Glomerular endothelial cell (primary cell): ENCODE data around the gene NPR2. TPM values are rescaled to one million over a fixed set of nuclear protein-coding genes. Genes with fewer than 3 reads are reported as not detected.

Experiments used
- DNase-seq: peaks from one replicate; pipeline ENCODE4 v3.0.0-alpha.2; 2011; ENCODE audit warnings: low read depth, low spot score; ENCODE audit errors: extremely low read depth
- total RNA-seq: library from RNA; depleted of rRNA; stranded (reverse); fragments of >200 nt; gene quantifications from 2 replicates; pipeline ENCODE4 v1.2.3, GENCODE V29; 2015

Gene NPR2
- total RNA-seq, 1 donor from 2014 or later: 16.6 TPM

DNA sequence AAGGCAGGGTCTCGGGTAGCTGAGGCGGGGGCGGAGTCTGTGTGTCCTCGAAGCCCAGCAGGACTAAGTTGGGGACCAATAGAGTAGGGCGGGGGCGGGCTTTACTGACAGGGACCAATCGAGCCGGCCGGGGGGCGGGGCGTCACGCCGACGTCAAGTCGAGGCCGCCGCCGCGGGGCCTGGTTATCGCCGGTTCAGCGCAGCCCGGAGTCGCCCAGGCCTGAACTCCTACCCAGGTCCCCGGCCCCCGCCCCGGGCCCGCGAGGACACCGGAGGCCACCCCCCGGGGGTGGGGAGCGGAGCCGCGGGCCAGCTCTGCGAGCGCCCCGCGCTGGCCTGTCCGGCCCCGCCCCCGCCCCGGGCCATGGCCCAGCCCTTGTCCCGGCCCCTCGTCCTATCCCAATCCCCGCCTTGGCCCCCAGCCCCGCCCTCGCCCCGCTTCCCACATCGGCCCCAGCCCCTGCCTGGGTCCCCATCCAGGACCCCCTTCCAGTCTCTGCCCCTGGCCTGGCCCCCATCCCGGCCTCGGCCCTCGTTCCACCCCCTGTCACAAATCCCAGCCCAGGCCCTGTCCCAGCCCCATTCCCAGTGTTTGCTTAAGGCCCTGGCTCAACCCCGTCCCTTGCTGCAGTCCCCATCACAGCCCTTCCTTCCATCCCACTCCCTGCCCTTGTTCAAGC, 37.8 kb downstream of the NPR2 start, which contains the start of gene TMEM8B:
TMEM8B (plus strand) TSS at position 145 of the 680 bp plus-strand sequence; CDS start at position 365, 220 bp downstream.
- DNase-seq: no peak

DNA sequence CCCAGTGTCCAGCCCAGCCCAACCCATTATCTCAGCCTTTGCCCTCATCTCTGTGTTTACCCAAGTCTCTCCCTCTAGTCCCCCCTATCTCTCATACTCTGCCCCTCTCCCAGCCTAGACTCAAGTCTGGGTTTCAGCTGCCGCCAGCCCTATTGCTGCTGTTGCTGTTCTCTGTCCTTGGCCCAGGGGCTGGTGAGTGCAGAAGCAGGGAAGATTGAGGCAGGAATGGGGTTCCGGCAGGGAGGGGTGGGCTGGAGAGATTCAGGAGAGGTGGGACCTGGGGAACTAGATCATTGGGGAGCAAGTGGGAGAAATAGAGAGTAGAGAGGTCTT, 38.3 kb downstream of the NPR2 start:
- no peak for DNase-seq

DNA sequence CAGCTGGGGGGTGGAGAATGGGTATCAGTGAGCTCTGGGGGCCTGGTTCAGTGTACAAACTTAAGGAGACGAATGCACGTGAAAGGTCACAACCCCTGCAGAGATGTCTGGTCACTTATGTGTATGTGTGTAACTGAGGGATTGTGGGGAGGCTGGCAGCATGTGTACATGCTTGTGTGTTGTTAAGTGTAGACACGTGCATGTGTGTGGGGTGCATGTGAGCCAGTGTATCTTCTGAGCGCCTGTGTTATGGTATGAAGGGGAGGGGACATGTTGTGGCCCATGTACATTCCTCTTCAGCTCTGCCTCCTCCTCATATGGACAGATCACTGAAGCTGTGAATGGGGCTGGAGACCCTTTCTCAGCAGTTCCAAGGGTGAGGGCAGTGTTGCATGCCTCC, 39.6 kb downstream of the NPR2 start:
- DNase-seq: no peak

DNA sequence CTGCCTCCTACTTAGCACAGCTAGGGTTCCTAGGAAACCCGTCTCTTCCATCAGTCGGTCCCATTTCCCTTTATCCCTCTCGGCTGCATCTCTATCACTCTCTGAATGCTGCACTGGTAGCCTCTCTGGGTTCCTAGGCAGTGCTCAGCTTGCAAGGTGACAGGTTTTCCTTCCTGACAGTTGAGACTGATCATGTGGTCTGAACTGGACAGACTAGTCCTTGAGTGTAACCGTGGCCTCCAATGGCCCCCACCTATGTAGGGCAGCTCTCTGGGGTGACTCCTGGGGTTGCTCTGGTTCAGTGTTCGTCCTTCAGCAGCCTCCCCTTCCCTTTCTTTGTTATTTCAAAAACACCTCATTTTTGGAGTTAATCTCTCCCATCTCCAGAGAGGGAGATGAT, 41.4 kb downstream of the NPR2 start:
- DNase-seq: no peak

DNA sequence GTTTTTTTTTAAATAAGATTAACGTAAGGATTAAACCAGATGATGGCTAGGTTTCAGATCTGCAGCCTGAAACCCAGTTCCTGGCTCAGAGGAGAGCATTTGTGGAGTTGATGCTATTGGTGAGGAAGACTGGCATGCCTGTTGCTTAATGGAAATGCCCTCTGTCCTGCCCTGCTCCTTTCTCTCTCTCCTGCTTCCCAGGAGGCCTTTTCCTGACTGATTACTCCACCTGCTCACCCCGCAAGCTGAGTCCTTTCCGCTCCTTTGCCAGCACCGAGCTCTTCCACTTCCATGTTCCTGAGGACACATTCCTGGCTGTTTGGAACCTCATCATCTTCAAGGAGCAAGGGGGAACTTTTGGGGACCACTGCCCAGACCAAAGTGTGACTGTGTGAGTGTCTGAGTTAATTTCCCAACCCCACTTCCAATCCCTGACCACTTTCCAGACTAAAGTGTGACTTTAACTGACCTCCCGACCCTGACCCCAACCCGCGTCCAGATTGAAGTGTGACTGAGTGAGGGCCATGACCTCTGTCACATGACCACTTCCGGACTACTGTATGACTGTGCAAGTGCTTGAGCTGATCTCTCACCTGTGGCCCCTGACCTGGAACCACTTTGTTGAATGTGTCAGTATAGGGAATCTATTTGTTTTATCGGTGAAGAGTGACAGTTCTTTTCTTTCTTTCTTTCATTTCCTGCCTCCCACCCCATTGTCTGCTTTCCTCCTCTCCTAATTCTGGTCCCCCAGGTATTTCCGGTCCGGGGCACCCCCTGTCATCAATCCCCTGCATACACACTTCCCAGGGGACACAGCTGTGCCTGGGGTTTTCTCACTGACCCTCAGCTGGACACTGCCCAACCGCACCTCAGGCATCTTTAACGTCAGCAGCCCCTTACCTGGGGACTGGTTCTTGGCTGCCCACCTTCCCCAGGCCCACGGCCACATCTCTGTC, 43.1 kb downstream of the NPR2 start:
- DNase-seq: no peak

DNA sequence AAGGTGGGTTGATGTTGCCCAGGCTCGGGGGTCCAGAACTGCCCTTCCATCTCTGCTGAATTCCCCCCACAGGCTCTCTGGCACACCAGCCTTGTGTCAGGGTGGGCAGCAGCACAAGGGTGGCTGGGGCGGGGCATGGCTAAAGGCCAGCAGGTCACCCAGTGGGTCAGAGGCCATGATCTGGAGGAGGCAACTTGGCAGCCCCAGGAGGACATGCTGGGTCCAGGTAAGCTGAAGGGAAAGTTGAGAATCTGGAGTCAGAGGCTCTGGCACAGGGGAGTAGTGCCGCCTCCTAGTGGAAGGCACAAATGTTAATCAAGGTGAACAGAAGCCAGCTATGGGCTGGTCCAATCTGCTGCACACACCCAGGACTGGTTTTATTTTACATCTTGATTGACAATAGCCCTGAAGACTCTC, 43.8 kb downstream of the NPR2 start:
- no peak for DNase-seq

DNA sequence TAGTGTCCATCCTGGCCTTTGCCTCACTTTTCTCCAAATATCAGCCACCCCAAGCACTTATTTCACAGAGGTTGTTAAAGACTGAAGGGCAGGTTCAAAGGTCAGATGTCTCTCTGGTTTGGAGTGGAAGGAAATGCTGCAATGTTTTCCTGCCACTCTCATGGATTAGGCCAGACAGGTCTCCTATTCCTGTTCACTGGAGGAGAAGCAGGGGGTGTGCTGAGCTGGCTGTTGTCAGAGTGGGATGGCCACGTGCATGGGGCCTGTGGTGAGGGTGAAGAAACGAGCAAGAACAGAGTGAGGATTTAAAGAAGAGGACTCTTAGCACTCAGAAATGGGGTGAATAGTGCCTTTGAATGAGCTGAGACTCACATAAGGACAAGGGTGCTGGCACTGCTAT, 44.4 kb downstream of the NPR2 start:
- DNase-seq: no peak

DNA sequence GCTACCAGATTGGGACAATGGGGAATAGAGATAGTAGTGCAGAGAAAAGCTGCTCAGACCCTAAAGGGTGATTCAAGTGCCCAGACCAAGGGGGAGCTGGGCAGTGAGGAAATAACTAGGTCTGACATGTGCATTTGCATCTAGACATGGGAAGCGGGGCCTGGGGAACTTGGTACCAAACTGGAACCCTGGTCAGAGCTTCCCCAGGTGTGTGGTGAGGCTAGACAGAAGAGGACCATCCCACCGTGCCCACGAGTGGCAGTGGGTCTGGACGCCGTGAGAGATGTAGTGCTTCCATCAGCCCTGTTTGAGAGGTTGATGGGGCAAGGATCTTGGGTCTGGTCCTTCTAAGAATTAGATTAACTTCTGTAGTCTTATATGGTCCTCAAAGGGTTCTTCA, 45.2 kb downstream of the NPR2 start:
- no peak for DNase-seq

DNA sequence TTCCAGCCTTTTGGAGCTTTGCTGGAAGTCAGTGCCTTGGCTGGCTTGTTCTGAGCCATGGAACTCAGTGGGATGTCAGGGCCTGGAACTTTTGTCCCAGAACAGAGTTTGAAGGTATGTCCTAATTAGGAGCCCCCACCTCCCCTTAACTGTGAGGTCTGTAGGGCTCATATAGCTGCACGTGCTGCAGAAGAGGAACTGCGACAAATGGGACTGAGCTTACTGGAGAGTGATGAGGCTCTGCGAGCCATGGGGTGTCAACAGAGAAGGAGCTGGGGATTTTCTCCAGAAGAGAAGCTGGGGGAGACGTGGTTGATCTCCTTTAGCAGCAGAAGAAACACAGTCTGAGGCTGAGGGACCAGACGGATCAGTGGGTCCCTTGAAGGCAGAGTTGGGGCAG, 48.5 kb downstream of the NPR2 start:
- DNase-seq: no peak

DNA sequence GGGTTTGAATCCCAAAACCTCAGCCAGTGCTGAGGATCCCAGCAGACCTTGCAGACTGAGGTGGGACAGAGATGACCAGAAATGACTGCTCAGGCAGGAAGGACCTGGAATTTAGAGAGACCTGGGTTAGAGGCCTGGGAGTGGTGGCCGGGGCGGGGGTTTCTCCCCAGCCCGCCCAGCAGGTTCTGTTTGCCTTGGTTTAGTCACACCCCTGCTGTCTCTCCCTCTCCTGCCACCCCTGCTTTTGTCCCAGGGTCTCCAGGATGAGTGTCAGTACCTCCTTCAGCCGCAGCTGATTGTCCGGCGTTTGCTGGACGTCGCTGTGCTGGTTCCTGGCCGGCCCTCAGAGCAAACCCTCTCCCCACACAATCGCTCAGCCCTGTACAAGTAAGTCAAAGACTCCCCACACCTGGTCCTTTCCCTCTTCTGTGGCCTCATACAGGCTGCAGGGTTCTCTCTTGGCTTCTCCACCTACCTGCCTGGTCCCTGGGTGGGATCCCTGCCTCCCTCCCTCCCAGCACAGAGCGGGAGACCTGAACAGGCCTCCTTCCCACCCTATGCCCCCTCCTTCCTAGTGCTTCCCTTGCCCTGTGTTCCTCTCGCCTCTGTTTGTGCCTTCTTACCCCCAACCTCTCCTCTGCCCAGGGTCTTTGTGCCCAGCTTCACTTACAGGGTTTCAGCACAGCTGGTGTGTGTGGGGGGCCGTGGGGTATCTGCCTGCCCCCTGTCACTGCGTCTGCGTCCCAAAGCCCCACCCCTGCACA, 49.7 kb downstream of the NPR2 start:
- no peak for DNase-seq

DNA sequence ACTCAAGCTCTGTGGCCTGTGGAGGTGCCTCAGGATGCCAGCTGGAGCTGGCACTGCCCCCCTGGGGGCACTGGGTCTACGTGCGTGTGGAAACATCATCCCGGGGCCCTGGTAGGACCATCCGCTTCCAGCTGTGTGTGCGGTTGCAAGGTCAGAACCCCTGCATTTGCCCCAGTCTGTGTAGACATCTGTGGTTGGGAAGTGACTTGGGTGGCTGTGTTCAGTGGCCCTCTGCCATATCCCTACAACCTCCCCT, 50.2 kb downstream of the NPR2 start:
- no peak for DNase-seq

DNA sequence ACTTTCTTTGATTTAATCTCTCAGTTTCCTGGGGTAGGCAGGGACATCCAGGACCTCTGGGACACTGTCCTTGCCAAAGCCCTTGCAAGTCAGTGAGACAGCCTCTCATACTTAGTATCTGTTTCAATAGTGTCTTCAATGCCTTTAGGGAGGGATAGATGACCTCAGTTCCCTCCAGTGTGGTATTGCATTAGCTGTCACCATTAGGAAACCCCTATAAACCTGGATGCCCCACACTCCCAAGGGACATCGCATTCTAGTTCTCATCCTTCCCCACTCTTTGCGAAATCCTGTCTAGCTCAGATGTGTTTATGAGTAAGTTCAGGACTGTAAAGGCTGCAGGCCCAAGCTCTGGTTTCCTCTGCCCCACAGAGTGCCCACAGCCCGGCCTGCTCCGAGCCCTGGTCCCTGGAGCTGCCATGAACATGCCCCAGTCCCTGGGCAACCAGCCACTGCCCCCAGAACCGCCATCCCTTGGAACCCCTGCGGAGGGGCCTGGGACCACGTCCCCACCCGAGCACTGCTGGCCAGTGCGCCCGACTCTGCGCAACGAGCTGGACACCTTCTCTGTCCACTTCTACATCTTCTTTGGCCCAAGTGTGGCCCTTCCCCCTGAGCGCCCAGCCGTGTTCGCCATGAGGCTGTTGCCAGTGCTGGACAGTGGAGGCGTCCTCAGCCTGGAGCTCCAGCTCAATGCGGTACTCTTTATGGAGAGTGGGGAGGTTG, 50.8 kb downstream of the NPR2 start:
- no peak for DNase-seq

DNA sequence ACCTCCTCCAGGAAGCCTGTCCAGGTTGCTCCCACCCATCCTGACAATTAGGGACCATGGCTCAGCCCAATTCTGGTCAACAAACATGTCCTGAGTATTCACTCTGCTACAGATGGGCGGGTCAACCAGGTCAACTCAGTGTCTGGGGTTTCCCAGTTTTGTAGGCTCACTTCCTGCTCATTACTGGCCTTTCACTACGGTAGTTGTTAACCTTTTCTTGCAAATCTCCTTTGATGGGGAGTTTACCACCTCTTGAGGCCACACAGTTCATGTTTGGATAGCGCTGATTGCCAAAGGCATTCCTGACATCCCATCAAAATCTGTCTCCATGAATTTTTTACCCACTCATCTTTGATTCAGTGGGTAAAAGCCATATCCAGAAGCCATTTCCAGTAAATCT, 51.4 kb downstream of the NPR2 start:
- no peak for DNase-seq

DNA sequence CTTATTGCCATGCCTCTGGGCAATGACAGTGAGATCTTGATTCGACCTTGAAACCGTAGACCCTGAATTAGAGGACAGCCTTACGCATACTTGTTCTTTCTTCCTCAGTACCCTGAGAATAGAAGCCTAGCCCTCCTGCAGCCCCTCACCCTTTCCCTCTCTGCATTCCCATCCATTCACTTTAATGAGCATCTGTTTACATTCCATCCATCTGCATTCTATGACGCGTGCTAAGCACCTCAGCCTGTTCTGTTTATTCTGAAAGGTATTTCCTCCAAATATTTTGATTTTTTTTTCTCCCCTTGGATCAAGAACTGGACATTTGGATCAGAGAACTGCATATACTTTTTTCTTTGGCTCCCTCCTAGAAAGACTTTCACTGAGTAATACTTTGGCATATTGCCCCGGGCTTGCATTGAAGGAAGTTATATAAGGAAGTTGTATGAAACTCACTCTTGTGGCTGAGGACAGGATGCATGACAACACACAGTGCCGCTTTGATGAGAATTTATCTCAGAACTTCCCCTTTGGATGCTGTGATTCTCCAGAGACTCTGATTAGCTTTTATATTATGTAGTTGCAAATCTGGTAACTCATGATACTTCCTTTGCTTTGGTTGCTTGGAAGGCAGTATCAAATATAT, 53.4 kb downstream of the NPR2 start:
- peak; percentile 68 for DNase-seq

DNA sequence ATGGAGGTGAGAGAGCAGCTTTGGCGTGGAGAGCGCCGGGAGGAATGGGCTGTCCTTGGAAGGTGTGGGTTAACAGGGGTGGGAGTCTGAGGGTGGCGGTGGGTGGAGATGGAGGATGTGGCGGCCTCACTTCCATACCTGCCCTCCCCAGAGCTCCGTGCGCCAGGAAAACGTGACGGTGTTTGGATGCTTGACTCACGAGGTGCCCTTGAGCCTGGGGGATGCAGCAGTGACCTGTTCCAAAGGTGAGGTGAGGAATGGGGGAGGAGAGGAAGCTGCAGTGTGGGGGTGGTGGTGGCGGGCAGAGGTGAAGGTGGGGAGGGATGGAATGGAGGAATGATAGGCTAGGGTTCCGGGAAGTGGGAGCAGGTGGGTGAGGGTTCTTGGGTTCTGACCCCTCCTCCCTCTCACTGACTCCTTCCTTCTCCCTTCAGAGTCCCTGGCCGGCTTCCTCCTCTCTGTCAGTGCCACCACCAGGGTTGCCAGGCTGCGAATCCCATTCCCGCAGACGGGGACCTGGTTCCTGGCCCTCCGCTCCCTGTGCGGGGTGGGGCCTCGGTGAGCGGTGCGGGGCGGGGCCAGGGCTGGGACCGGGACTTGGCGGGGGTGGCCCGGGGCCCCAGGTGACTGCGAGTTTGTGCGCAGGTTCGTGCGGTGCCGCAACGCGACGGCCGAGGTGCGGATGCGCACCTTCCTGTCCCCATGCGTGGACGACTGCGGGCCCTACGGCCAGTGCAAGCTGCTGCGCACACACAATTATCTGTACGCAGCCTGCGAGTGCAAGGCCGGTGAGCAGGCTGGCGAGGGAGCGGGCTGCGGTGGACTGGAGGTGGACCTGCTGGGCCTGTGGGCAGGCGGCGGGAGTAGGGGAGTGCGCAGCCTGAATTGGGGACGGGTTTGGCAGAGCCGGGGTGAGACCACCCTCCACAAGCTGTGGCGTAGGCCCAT, 54.7 kb downstream of the NPR2 start:
- DNase-seq: no peak

DNA sequence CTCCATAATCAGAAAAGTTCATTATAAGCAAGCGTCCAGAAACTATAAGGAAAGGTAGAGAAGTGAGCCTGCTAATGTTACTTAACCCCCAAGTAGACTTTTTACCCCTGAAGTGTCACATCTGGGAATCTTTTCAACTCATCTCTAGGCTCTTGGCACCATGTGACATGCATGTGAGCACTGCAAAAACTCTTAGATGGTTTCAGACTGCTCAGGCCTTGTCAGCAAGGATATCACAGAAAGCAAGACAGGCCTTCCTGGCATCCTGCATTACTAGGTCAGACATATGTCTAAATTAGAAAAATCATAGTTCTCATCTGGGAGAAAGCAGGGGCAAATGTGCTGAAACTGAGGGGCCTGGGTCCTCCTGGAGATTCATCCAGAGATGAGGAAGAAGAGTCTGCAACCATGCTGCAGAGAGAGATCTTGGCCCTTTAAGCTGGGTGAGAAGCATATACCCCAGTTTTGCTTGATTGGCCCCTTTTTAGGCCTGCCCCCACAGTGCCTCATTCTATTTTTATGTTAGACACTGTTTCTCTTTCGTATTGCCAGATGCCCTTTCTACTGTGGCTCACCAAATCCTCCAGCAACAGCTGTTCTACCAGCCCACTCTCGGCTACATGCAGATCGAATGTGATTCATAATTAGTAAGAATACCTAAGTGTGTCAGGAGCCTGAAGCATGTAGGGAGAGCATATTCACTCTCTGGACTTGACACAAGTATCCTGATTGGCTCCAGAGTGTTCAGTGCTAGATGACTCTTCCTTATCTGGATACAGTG, 56.6 kb downstream of the NPR2 start:
- no peak for DNase-seq

DNA sequence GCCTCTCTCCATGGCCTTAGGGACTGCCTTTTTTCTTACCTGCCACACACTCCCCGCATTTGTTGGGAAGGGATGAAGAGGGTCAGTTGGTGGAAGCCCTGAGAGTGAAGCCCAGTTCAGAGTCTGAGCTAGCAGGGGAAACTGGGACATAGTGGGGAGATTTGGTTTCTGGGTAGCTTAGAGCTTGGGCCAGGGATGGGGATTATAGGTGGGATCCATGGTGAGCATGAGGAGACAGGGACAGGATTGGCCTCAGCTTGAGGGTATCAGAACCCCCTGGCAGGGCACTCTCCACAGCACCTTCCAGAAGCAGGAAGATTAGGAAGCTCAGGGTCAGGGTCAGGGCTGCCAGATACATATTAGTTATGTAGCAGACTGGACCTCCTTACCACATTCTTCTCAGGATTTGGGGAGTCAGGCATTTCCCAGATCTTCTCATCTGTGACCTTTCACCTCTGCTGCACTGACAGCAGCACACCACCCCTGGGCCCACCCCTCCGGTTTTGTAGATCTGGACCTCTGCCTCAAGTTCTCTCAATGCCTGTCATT, 61.0 kb downstream of the NPR2 start:
- no peak for DNase-seq
